Measurements from ENCODE around the gene KIAA1328. TPM values are rescaled to one million over a fixed set of nuclear protein-coding genes. Genes with fewer than 3 reads are reported as not detected.
A peak's percentile ranks its signal among the peaks of the same experiment; 100 is the strongest.

KIAA1328 gene
- total RNA-seq, 4 donors from 2014 or later = 15.4 to 51.2 (median 18.8) TPM

DNA sequence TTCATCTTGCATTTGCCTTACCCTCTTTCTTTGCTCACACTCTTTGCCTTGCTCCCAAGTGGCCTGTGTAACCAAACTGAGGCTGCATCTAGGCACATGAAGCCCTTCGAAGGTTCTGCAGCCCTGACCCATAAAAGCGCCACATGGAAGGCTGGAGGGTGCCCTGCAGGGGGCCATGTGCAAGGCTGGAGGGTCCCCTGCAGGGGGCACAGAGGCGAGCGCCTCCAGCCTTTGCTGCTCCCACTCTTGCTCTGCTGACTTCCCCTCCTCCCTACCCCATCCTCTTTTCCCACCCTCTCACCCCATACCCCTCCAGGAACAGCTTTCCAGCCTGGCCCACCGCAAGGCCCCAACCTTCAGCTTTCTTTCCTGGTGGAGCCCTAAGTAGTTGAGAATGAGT, 419.4 kb downstream of the KIAA1328 start:
- H3K27ac ChIP-seq = no peak overlapping the region
- TF ChIP-seq POLR2A (IDR thresholded peaks at IDR 0.05) = no peak
- TF ChIP-seq, protein P1, sequence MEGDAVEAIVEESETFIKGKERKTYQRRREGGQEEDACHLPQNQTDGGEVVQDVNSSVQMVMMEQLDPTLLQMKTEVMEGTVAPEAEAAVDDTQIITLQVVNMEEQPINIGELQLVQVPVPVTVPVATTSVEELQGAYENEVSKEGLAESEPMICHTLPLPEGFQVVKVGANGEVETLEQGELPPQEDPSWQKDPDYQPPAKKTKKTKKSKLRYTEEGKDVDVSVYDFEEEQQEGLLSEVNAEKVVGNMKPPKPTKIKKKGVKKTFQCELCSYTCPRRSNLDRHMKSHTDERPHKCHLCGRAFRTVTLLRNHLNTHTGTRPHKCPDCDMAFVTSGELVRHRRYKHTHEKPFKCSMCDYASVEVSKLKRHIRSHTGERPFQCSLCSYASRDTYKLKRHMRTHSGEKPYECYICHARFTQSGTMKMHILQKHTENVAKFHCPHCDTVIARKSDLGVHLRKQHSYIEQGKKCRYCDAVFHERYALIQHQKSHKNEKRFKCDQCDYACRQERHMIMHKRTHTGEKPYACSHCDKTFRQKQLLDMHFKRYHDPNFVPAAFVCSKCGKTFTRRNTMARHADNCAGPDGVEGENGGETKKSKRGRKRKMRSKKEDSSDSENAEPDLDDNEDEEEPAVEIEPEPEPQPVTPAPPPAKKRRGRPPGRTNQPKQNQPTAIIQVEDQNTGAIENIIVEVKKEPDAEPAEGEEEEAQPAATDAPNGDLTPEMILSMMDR (IDR thresholded peaks at IDR 0.05) = no peak

DNA sequence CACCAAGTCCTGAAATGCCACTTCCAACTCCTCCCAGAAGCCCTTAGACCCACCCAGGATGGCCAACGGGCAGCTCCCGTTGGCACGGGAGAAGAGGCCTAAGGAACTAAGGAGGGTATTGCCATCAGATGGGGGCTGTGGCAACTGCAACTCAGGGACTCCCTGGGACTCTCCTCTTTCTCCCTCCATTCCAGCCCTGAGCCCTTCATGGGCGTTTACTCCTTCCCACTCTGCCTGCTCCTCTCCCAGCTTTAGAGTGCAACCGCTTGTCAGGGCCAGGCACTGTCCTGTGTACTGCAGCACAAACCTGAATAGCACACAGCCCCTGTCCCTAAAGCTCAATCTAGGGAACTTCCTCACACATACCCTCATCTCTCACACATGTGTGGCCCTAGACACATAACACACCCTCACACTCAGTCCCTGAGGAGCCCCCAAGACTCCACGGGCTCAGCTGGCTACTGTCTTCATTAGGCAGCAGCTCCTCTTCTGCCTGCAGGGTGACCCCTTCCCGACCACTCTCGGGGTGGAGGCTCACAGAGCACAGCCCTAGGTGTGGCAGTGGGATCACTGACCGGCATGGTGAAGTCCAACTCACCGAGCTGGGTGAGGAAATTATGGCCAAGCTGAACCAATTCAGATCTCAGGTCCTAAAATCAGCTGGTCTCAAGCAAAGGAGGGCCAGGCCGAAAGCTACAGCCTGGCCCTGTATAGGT, 420.4 kb downstream of the KIAA1328 start:
- H3K36me3 ChIP-seq = no peaks in the 10 kb centered on the region
- H3K4me3 ChIP-seq = no peak overlapping the region
- peaks cover 0 to 11% (median 5%) of the 10 kb centered on the region in 4 donors for H3K4me1 ChIP-seq
- H3K27me3 ChIP-seq = no peaks in the 10 kb centered on the region
- no peak overlapping the region for H3K27ac ChIP-seq
- no peaks in the 10 kb centered on the region for H3K9me3 ChIP-seq
- TF ChIP-seq POLR2A (IDR thresholded peaks at IDR 0.05) = no peak
- TF ChIP-seq, protein P1 (IDR thresholded peaks at IDR 0.05) = no peak
- peak in 2 of 3 donors; percentile 14 to 32 for DNase-seq

More for the DNA sequence above, 419.4 kb downstream of the KIAA1328 start:
- no peaks in the 10 kb centered on the region for H3K9me3 ChIP-seq
- DNase-seq = no peak
- no peaks in the 10 kb centered on the region for H3K27me3 ChIP-seq
- no peaks in the 10 kb centered on the region for H3K36me3 ChIP-seq
- no peak overlapping the region for H3K4me3 ChIP-seq
- H3K4me1 ChIP-seq = peaks cover 0 to 1% (median 0%) of the 10 kb centered on the region in 4 donors

DNA sequence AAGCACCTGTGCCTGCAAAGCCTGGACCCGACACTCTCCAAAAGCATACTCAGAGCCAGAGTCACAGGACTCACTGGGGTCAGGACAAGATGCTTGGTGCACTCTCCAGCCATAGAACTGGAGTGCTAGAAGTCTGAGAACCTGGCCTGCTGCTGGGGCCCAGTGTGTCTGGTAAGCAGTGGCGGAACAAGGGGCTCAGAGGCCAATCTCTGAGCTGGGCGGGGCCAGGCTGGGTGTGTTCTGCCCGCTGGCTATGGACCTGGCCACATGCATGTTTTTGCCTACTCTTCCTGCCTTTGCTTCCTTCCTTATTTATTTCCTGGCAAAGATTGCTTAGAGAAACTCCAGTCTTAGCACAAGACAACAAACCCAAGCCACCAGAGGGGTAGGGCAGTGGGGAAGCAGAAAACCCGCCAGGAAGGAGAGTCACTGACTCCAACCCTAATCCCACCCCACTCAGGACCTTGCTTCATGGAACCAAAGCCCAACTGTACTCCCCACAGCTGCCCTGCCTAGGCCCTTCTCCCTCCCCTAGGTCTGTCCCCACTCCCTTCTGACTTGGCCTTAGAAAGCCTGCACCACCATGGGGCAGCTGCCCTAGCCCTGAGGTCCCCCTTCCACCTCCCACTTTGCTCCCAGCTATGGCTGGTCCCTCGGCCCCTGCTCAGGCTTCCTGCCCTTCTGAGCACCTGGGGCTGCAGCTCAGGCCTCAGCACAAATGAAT, 421.1 kb downstream of the KIAA1328 start:
- Histone ChIP-seq H3K4me3 (no peak overlapping the region), H3K27ac (no peak overlapping the region), H3K9me3 (no peaks in the 10 kb centered on the region), H3K4me1 (peaks cover 0 to 15% (median 6%) of the 10 kb centered on the region in 4 donors), H3K27me3 (no peaks in the 10 kb centered on the region), H3K36me3 (no peaks in the 10 kb centered on the region)
- DNase-seq = peak in 1 of 3 donors; percentile 52
- TF ChIP-seq POLR2A (IDR thresholded peaks at IDR 0.05) = no peak
- TF ChIP-seq, protein P1 (IDR thresholded peaks at IDR 0.05) = no peak

DNA sequence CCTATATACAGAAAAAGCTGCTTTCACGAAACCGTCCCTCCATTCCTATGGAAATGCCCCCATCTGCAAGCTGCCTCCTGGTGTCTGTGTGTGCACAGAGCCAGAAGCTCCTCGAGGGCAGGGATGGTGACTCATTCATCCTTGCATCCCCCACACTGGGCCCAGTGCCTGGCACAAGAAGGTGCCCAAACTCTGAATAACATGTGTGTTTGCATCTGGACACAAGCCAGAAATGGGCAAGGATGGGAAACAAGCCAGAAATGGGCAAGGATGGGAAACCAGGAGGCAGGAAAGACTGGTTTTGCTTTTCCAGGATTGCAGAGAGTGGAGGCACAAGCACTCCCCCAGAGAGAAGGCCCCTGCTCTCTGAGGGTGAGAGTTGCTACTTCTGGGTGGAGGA, 422.8 kb downstream of the KIAA1328 start:
- TF ChIP-seq, protein P1 (IDR thresholded peaks at IDR 0.05) = no peak
- no peak for TF ChIP-seq POLR2A (IDR thresholded peaks at IDR 0.05)
- no peaks in the 10 kb centered on the region for H3K9me3 ChIP-seq
- H3K36me3 ChIP-seq = no peaks in the 10 kb centered on the region
- DNase-seq = no peak
- no peak overlapping the region for H3K4me3 ChIP-seq
- no peaks in the 10 kb centered on the region for H3K27me3 ChIP-seq
- H3K27ac ChIP-seq = no peak overlapping the region
- H3K4me1 ChIP-seq = peaks cover 0 to 15% (median 6%) of the 10 kb centered on the region in 4 donors

DNA sequence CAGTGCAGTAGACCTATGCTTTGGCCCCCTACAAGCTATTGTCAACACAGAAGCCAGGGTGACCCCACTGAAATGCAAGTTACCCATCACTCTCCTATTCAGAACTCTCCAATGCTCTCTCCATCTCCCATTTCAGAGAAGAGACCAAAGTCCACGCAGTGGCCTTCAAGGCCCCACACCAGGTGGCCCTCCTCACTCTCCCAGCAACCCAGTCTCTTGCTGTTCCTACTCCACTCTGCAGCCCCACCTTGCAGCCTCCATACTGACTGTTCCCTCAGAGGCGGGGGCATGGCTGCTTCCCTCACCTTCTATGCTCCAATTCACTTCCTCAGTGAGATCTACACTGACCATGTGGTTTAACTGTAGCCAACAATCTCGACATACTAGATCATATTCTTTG, 423.4 kb downstream of the KIAA1328 start:
- H3K36me3 ChIP-seq = no peaks in the 10 kb centered on the region

More for the DNA sequence above, 423.4 kb downstream of the KIAA1328 start:
- peaks cover 0 to 15% (median 6%) of the 10 kb centered on the region in 4 donors for H3K4me1 ChIP-seq
- no peak overlapping the region for H3K27ac ChIP-seq
- no peak overlapping the region for H3K4me3 ChIP-seq
- H3K27me3 ChIP-seq = no peaks in the 10 kb centered on the region
- TF ChIP-seq POLR2A (IDR thresholded peaks at IDR 0.05) = no peak
- TF ChIP-seq, protein P1 (IDR thresholded peaks at IDR 0.05) = no peak
- peak in 1 of 3 donors; percentile 37 for DNase-seq
- H3K9me3 ChIP-seq = no peaks in the 10 kb centered on the region

All from Peyer's patch (tissue), 4 donors.